Endothelial cell (in vitro differentiated cells): Measurements from ENCODE around the gene DRC7. TPM values are rescaled to one million over a fixed set of nuclear protein-coding genes. Genes with fewer than 3 reads are reported as not detected.

Source experiments
- DNase-seq: peaks from one replicate; pipeline ENCODE4 v3.0.0; 2021; ENCODE audit warnings: low spot score
- H3K27ac Mint-ChIP-seq: one replicate; pipeline ENCODE4 v1.8.0; 2021; ENCODE audit warnings: mixed read lengths, inconsistent platforms; ENCODE audit not compliant: unreplicated experiment
- H3K27me3 Mint-ChIP-seq: one replicate; pipeline ENCODE4 v1.8.0; 2021; ENCODE audit warnings: mild to moderate bottlenecking, moderate library complexity, mixed read lengths, inconsistent platforms; ENCODE audit not compliant: unreplicated experiment
- H3K36me3 Mint-ChIP-seq: one replicate; pipeline ENCODE4 v1.8.0; 2021; ENCODE audit warnings: mild to moderate bottlenecking, low read depth, mixed read lengths, inconsistent platforms; ENCODE audit not compliant: unreplicated experiment
- H3K4me1 Mint-ChIP-seq: one replicate; pipeline ENCODE4 v1.8.0; 2021; ENCODE audit warnings: mild to moderate bottlenecking, mixed read lengths, inconsistent platforms; ENCODE audit not compliant: unreplicated experiment
- H3K4me3 Mint-ChIP-seq: one replicate; pipeline ENCODE4 v1.8.0; 2021; ENCODE audit warnings: mild to moderate bottlenecking, mixed read lengths, inconsistent platforms; ENCODE audit not compliant: unreplicated experiment
- H3K9me3 Mint-ChIP-seq: one replicate; pipeline ENCODE4 v1.8.0; 2021; ENCODE audit warnings: mixed read lengths, inconsistent platforms; ENCODE audit not compliant: unreplicated experiment
- CTCF ChIP-seq: fragments of 200-600 bp; sonication (generic); IDR thresholded peaks from one replicate; pipeline ENCODE4 v1.5.0; 2021; ENCODE audit warnings: antibody characterized with exemption; ENCODE audit not compliant: unreplicated experiment
- total RNA-seq: library from RNA; stranded (reverse); fragmentation: NEBNext Ultra II Directional; extraction: Animal tissue kit (Norgen Biotek cat#: 25700); gene quantifications from one replicate; pipeline ENCODE4 v1.2.1, GENCODE V29; 2021; ENCODE audit not compliant: unreplicated experiment

The DRC7 gene
- total RNA-seq, 1 donor from 2014 or later: 1.8 TPM

- H3K27me3 Mint-ChIP-seq: peaks cover 10% of the 10 kb centered on the region
- DNase-seq: no peak
- TF ChIP-seq CTCF: no peak
- no peak overlapping the region for H3K4me3 Mint-ChIP-seq
- no peaks in the 10 kb centered on the region for H3K9me3 Mint-ChIP-seq
- H3K27ac Mint-ChIP-seq: no peak overlapping the region
- no peaks in the 10 kb centered on the region for H3K36me3 Mint-ChIP-seq
- peaks cover 15% of the 10 kb centered on the region for H3K4me1 Mint-ChIP-seq
Measured at GRCh38 chr16:57661510-57661909, 33.1 kb upstream of the DRC7 start.

GRCh38 chr16:57661936-57662906 lies 32.4 kb upstream of the DRC7 start:
- no peaks in the 10 kb centered on the region for H3K9me3 Mint-ChIP-seq
- no peak overlapping the region for H3K27ac Mint-ChIP-seq
- no peak for TF ChIP-seq CTCF
- peaks cover 15% of the 10 kb centered on the region for H3K4me1 Mint-ChIP-seq
- no peaks in the 10 kb centered on the region for H3K36me3 Mint-ChIP-seq
- no peak overlapping the region for H3K4me3 Mint-ChIP-seq
- peaks cover 10% of the 10 kb centered on the region for H3K27me3 Mint-ChIP-seq
- DNase-seq: no peak

GRCh38 chr16:57663436-57663835 lies 31.2 kb upstream of the DRC7 start:
- TF ChIP-seq CTCF: no peak
- no peak overlapping the region for H3K27ac Mint-ChIP-seq

GRCh38 chr16:57663917-57664661 lies 30.5 kb upstream of the DRC7 start:
- no peak overlapping the region for H3K4me3 Mint-ChIP-seq
- no peak for DNase-seq
- H3K4me1 Mint-ChIP-seq: peaks cover 21% of the 10 kb centered on the region
- H3K27me3 Mint-ChIP-seq: peaks cover 8% of the 10 kb centered on the region
- H3K9me3 Mint-ChIP-seq: no peaks in the 10 kb centered on the region
- H3K27ac Mint-ChIP-seq: no peak overlapping the region
- no peak for TF ChIP-seq CTCF
- H3K36me3 Mint-ChIP-seq: peaks cover 2% of the 10 kb centered on the region

More at GRCh38 chr16:57663436-57663835, 31.2 kb upstream of the DRC7 start:
- peaks cover 17% of the 10 kb centered on the region for H3K4me1 Mint-ChIP-seq
- no peaks in the 10 kb centered on the region for H3K36me3 Mint-ChIP-seq
- H3K4me3 Mint-ChIP-seq: no peak overlapping the region
- H3K9me3 Mint-ChIP-seq: no peaks in the 10 kb centered on the region
- H3K27me3 Mint-ChIP-seq: peaks cover 6% of the 10 kb centered on the region
- no peak for DNase-seq
